Mammary epithelial cell (primary cell): ENCODE measurements around the gene SRRT.

Experiments
- CTCF ChIP-seq, 2 donors: IDR thresholded peaks in 1 of 2; conservative IDR thresholded peaks in 1 of 2; 2 replicates each; pipeline ENCODE4 v1.5.1; 2011 to 2012; ENCODE audit warnings: inconsistent platforms in 2 of 2, low read length in 2 of 2, mild to moderate bottlenecking in 2 of 2, control low read depth in 1 of 2, low read depth in 1 of 2; ENCODE audit not compliant: insufficient read depth in 1 of 2; ENCODE audit errors: extremely low read depth in 1 of 2
- EZH2 ChIP-seq: IDR thresholded peaks from 2 replicates; pipeline ENCODE4 v1.6.1; 2012; ENCODE audit warnings: low read length, inconsistent platforms, borderline replicate concordance

- TF ChIP-seq CTCF (conservative IDR thresholded peaks at IDR 0.05 in 1 of 2, IDR thresholded peaks at IDR 0.05 in 1 of 2; ENCODE audit: extremely low read depth in 1 of 2, insufficient read depth in 1 of 2, low read depth in 1 of 2, low read length in 2 of 2) (no peak), EZH2 (no peak)
These were observed 10.0 kb downstream of the SRRT start for GRCh38 chr7:100884736-100885439.
